ENCODE measurements around the gene GALNT13.

The GALNT13 gene

DNA sequence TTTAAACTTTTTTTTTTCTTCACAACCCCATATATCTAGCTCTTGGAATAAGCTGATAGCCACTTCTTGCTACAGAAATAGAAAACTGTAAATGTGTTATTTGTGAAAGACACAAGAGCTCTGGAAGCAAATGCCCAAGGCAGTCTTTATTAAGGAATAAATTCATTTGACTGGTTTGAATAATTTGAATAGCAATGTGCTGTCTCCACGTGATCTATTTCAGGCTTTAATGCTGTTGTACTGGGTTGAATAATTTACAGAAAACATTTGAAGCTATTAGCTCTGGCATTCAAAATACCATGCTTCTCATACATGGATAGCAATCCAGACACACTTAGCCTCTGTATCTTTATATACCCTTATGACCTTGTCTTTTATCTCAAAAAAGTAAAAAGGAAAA, 460.1 kb downstream of the GALNT13 start:
- no peak for DNase-seq

DNA sequence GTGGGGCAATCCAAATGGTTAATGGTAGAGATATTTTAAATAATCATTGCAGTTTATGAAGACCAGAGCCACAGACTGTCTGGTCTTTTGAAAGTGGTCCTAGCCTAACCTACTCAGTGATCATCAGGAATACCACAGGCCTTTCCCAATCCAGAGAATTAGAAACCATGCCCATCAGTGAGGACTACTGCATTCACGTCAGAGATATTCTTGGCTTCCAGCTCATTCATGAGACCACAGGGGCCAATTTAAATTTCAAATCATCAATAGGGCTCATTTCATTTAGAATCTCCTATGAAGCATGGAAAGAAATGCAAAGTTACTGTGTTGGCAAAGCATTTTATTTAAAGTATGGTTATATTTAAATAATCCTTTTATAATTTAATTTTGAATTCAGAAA, 464.5 kb downstream of the GALNT13 start:
- DNase-seq, result no peak

DNA sequence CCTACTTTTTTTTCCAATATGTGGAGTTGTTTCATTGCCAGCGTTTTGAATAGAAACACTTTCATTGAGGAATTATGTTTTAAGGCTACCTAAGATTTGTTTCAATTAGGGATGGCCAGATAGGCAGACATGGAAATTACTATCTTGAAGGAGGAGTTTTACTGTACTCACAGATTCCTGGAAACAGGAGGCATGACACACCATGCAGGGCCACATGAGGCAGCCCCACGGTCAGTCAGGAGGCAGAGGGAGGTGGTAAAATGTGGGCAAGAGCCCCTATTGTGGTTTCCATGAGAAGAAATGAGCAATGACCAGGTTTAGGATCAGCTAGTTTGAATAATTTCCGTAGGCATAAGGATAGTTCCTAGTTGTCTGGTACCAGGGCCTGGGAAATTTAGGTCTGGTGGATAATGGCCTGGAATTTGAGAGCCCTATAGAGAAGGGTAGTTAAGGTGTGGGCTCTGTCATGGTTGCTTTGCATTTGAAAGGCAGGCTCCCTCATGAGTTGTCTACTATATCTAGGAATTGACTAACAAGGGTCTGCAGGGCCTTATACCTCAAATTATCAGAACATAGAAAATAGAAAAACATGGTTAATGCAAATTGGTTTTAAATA, 466.7 kb downstream of the GALNT13 start:
- no peak for DNase-seq

DNA sequence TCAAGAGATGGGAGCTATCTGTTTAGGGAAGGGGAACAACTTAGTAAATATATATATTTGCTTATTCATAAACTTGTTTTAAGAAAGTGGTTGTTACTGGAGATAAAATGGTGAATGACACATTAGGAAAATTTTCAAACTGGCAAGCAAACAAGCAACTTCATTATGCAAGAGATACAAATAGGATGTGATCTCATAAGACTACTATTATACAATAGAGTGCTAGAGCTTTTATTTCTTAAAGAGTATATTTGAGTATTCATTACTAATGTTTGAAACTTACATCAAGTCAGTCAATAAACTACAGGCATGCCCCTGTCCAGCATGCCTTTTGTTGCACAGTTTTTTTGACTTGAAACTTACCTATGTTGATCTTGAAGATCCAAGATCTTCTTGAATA, 471.6 kb downstream of the GALNT13 start:
- no peak for DNase-seq

DNA sequence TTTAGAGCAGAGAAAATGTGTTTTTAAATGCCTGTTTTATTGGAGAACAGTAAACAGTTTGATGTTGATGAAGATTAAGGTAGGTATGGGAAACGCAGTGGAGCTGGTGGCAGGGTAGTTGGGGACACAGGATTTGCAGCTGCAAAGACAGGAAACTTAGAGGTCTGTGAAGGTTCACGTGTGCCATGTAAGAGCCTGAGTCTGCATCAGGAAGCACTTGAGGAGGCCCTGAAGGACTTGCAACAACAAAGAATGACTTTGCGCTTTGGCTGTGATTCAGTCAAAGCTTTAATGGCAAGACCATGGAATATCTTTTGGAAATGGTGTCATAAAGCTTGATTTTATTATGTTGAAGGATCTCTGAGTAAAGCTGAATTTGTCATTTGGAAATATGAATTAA, 479.2 kb downstream of the GALNT13 start:
- no peak for DNase-seq

DNA sequence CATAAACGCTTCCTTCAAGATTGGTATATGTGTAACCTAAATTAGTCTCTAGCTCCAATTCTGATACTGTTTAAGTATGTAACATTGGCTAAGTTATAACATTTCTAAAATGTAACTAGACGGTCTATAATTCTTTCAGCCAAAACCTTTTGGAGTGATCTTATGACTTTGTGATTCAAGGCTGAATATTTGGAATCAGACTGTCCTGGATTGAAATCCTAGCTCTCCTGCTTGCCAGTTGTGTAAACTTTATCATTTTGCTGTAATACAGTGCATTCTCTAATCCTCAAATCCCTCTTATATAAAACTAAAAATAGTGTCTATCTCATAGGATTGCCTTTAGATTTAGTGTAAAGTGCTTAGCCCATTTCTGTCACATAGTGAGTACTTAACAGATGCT, 489.6 kb downstream of the GALNT13 start:
- DNase-seq, result no peak

DNA sequence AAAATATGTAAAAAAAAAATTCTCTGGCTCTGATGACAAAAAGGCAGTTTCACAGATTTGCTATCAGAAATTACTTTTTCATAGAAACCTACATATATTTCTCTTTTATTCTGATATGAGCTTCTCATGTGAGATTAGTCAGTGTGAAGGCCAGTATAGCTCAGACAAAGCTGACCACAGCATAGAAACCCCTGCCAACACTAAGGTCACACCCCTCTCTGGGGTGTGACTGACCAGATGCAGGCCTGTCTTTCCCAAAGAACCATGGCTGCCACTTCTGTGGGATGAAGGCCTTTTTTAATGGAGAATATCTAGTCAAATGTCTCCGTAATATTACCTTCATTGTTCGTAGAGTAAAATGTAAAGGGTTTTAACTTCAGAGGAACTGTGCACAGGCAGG, 496.4 kb downstream of the GALNT13 start:
- no peak for DNase-seq

DNA sequence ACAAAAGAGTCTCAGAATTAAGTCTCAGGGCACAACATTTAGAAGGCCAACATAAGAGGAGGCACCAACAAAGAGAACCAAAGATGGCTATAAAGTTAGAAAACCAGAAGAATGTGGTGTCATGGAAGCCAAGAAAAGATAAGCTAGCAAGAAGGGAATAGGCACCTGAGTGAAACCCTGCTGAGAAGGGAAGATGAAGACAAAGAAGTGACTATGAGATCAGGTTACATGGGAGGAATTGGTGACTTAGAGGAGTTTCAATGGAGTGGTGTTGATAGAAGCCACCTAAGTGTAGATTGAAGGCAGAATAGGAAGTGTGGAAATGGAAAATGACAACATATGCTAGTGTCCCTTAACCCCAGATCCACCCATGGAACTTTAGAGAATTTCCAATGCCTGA, 499.2 kb downstream of the GALNT13 start:
- no peak for DNase-seq

DNA sequence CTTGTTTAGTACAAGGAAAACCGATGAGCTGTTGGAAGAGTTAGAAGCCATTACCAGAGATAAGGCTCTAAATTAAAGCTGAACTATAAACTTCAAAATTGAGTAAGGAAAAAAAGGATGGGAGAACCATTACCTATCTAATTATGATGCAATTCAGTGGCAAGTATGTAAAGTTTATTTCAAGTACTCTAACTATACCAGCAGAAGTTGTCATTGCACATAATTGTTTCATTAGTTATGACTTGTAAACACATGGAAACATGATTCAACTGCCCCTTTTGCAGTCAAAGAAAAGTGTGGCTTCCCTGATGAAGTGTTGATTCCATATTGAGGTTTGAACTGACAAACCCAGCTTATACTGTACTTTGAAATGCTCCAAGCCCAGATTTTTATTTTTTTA, 502.7 kb downstream of the GALNT13 start:
- DNase-seq, result no peak

DNA sequence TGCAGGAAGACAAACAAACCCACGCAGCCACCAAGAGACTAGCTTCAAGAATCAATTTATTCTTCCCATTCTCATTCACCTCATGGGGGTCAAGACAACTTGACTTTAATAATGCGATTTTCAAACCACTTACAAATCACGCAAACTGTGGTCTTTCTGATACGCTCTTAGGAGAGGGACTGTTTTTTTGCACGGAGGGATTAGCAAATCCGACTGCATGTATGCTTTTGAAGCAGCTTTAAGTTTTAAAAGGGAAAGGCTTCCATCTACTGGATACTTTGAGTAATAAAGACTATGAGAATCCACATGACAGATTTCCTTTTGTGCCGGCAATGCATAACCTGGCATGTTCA, 503.8 kb downstream of the GALNT13 start:
- no peak for DNase-seq

DNA sequence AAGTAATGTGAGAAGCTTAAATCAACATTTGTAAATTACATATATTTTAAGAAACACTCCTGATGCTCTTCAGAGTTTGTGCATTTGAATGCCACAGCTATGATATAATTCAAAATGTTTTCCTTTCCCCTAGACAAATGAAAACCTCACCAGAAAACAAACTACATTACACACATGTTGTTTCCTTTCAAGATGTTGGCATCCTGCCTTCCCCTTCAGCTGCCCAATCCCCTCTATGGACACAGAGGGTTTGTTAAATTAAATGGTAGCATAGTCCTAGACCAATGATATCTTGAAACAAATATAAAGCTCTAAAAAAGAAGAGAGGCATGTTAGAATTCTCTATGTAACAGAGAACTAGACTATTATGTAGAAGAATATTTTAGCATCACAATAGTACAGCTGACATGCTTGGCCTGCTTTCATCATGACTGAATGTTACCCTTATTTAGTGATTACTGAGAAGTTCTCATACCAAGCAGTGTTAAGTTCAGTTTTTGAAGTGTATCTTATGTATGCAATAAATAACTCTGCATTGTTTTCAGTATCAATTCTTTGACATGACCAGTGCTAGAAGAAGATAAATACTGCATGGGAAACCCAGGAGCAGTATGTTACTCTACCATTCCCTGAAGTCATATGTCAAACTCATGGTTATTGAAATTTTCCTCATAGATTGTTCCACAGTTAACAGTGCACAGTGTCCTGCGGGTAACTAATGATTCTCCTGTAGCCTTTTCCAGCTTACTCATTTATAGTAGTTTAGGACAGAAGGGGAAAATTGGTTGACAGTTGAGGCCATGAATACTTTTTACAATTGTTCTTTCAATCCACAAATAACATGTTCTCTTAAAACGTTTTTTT, 510.4 kb downstream of the GALNT13 start:
- no peak for DNase-seq

DNA sequence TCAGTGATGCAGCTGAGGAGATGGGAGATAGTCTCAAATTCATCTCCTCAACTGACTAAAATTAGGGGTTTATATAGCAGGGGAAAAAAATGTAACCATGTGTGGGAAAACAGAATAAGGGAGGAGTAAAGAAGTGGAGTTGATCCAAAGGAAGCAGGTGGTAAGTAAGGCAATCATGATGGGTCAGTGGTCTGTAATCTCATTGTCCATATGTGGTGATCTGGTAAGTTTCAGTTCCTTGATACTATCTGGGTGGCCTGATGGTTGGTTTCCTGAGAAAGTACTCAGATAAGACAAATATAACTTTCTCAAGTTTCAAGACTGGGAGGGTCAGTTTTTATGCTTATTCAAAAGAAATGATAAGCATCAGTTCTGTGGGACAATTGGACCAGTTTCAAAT, 514.5 kb downstream of the GALNT13 start:
- no peak for DNase-seq

DNA sequence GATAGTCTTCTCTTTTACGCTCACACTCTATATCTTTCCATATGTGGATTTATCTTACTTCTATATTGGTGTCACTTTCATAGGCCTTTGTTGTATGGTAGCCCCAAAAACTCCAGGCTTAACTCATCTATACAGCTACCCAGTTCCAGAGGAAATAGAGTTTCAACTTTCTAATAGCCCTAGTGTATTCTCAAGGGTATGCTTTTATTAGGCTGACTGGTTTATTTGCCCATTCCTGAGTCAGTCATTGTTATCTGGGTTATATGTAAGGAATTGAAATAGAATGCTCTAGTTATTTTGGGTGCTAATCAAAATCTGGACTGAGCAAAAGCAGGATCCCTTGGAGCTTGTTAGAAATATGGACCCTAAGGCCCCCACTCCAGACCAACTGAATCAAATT, 519.3 kb downstream of the GALNT13 start:
- DNase-seq, result no peak

DNA sequence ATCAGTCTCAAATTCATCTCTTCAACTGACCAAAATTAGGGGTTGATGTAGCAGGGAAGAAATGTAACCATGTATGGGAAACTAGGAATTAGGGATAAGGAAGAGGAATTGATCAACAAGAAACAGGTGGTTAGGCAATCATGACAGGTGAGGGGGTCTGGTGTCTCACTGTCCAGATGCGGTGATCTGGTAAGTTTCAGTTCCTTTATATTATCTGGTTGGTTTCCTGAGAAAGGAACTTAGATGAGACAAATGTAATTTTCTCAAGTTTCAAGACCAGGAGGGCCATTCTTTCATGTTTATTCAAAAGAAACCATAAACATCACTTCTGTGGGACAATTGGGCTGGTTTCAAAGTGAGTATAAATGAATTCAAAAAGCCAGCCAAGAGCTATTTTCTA, 520.5 kb downstream of the GALNT13 start:
- DNase-seq, result no peak

DNA sequence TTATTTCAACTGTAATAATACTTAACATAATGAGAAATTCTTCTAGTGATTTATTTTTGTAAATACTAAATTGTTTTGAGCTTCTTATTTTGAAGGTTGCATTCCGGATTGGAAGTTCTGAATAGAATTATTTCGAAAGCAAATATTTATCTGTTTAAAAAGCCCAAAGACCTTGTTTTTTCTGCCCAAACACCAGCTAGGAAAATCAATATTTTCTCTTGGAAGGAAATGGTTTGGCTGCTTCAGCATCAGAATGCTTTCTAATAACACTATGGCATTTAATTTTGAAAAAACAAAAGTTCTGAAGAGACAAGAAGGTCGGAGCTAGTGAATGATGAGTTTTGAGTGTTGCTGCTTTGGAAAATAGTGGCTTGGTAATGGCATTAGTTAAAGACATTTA, 522.9 kb downstream of the GALNT13 start:
- no peak for DNase-seq

DNA sequence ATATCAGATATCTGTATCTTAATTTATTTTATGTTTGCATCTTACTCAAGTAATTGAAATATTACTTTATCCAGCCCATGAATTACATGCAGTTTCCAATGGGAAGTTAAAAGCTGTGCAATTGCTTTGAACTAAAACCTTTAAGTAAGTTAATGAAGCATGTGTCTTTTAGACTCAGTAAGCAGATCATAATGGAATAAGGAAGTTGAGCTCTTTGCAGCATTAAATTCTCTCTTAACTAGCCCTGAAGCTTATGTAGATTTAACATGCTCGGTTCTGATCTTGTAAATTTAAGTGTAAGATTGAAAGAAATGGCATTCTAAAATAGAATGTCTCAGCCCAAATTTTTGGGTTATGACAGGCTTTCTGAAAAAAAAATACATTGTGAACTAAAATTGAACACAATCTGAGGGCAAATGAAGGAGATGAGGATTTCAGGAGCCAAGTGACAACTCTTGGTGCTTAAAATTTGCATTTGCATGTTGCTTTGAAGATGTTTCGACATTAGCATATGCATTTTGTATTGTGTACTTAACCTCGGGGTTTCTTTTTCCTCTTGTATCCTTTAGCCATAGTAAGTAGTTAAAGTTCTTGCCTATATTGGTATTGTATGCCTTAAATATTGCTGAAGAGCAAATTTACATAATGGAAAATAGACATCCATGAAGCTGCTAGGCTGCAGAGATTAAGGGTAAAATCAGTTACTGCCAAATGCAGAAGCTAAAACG, 529.0 kb downstream of the GALNT13 start:
- no peak for DNase-seq

DNA sequence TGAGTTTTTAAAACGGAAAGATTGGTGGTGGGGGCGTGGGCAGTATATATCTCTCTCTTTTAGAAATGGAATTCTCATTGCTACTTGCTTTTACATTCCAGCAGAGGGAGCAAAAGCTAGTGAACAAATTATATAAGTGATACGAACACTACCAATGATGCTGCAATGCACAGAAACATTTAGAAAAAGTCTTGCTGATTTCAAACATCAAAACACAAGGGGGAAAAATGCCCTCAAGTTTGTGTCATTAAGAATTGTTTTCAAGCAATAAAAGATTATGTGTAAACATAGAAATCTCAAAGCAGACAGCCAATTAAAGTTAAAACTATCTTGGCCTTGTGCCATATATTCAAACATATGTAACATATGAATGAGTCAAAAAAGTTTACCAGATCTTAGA, 530.5 kb downstream of the GALNT13 start:
- no peak for DNase-seq

DNA sequence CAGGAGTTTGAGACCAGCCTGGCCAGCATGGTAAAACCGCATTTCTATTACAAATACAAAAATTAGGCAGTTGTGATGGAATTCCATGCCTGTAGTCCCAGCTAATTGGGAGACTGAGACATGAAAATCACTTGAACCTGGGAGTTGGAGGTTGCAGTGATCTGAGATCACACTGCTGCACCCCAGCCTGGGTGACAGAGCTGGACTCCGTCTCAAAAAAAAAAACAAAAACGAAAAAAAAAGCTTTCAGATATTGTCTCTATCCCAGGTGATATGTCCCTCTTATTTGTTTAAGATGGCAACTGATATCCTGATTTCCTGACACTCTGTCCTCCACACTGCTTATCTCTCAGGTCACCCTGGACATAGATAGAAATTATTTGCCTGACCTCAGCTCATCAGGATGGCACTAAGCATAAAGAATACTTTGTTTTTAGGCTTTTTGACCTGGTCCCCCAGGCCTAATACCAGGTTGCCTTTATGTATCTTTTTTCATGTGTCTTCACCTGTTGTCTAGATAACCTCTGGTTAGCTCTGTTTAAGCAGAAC, 531.6 kb downstream of the GALNT13 start:
- no peak for DNase-seq

DNA sequence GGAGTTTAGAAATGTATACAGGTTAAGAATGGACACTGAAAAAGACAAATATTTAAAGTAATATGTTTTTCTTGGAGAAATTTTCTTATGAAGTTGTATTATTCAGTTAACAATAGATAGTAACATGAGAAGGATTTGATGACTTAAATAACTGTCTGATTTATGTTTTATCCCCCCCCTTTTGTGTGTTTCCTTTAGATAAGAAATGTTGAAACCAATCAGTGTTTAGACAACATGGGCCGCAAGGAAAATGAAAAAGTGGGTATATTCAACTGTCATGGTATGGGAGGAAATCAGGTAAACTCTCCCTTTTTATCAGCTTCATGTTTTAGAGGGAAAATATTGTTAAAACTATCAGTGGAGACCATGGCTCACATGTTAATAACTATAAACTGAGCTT, 537.1 kb downstream of the GALNT13 start:
- DNase-seq, result no peak

DNA sequence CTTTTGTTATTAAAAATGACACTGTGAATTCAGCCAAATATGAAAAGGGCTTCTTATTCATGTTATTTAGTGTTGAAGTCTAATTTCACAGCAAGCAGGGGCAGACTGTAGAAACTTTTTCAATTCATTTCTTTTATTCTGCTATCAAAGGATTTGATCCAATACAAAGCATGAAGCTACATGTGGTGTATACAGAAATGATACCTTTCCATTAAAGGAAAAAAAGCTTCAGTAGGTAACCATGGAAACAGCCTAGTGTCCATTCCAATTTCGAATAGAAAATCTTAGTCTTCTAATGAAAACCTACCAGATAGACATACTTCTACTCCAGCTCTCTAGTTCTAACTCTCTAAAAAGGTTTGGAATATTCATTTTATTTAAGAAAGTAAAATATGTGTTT, 550.5 kb downstream of the GALNT13 start:
- DNase-seq, result no peak

DNA sequence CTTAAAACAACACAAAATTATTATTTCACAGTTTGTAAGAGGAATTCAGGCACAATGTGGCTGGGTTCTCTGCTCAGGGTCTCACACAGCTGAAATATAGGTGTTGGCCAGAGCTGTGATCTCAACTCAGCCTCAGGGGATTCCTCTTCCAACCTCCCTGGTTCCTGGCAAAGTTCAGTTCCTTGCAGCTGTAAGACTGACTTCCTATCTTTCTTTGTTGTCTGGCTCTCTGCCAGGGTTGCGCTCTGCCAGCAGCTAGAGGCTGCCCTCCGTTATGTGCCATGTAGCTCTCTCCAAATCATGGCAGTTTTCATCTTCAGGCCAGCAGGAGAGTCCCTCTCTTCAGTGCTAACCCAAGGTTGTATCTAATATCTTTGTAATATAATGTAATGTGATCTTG, 554.3 kb downstream of the GALNT13 start:
- no peak for DNase-seq

DNA sequence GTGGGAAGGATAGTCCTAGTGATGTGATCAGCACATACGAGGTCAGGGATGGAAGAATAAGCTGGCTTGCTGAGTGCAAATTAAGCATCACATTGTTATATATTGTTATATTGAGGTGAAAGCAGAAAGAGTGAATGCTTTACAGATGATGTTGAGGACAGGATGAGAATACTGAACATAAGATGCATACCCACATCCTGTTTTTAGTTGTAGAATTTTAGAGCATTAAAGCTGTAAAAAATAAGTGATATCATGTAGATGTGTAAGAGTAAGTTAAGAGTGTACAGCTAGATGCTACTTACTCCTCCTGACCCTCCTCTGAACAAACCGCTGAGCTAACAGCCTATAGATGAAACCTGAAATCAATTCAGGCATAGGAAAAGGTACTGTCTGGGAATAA, 555.7 kb downstream of the GALNT13 start:
- DNase-seq, result no peak

DNA sequence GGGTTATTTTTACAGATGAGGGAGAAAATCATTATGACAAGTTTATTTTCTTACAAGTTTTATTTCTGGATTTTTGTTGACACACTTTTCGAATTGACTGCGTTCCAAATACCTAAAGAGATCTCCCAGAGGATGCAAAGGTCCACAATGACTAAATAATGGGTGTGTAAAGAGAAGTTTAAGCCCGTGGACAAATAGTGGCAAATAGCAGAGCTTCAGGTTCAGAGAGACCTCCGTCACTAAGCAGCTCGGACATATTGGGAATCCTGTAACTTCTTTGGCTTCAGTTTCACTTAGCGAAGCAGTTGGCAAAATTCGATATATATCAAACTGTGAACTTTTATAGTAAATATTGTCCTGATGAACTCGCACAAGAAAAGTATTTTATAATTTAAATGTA, 556.3 kb downstream of the GALNT13 start:
- DNase-seq, result no peak

DNA sequence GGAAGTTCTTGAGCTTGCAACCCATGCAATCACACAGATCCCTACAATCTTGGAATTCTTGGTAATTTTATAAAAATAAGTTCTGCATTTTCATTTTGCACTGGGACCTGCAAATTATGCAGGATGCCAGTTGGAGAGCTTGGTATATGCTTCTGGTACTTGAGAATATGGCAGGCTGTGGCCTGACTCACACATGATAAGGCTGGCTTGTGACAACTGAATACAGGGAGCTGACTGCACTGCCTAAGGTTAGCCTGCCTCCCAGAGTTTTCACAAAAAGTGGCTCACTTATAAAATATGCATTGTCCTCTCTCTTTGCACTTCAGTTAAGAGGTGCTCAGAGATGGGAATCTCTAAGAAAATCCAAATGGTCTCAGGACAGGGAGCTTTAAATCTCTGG, 561.3 kb downstream of the GALNT13 start:
- no peak for DNase-seq

Measured in activated effector memory CD4-positive, alpha-beta T cell treated with Interleukin-2 at 50 U/mL for 16 hours (primary cell).